ENCODE results near the gene MAP3K9.

Gene MAP3K9

GRCh38 chr14:70816525-70816924 lies 7.2 kb upstream of the MAP3K9 start:
- DNase-seq: no peak

GRCh38 chr14:70814466-70814865 lies 5.2 kb upstream of the MAP3K9 start:
- DNase-seq: no peak

- no peak for DNase-seq
Measured at GRCh38 chr14:70812124-70812818, 3.0 kb upstream of the MAP3K9 start.

GRCh38 chr14:70811578-70811977 lies 2.3 kb upstream of the MAP3K9 start:
- no peak for DNase-seq

- DNase-seq: no peak
Measured at GRCh38 chr14:70811050-70811449, 1.7 kb upstream of the MAP3K9 start.

GRCh38 chr14:70810621-70811020 lies 1.3 kb upstream of the MAP3K9 start:
- DNase-seq: no peak

- no peak for DNase-seq
Measured at GRCh38 chr14:70808416-70809224, 693 bp downstream of the MAP3K9 start.

- DNase-seq: no peak
Measured at GRCh38 chr14:70807898-70808415, 1.4 kb downstream of the MAP3K9 start.

GRCh38 chr14:70804556-70805162 lies 4.7 kb downstream of the MAP3K9 start:
- no peak for DNase-seq

GRCh38 chr14:70803321-70804310 lies 5.7 kb downstream of the MAP3K9 start:
- DNase-seq: no peak

- DNase-seq: no peak
Measured at GRCh38 chr14:70802379-70802778, 6.9 kb downstream of the MAP3K9 start.

- no peak for DNase-seq
Measured at GRCh38 chr14:70801836-70802235, 7.5 kb downstream of the MAP3K9 start.

- no peak for DNase-seq
Measured at GRCh38 chr14:70796551-70796950, 12.8 kb downstream of the MAP3K9 start.

GRCh38 chr14:70794294-70794693 lies 15.0 kb downstream of the MAP3K9 start:
- DNase-seq: no peak

- DNase-seq: no peak
Measured at GRCh38 chr14:70793637-70794036, 15.7 kb downstream of the MAP3K9 start.

- no peak for DNase-seq
Measured at GRCh38 chr14:70792939-70793338, 16.4 kb downstream of the MAP3K9 start.

- no peak for DNase-seq
Measured at GRCh38 chr14:70791971-70792370, 17.3 kb downstream of the MAP3K9 start.

GRCh38 chr14:70789961-70790360 lies 19.4 kb downstream of the MAP3K9 start:
- no peak for DNase-seq

- no peak for DNase-seq
Measured at GRCh38 chr14:70789361-70789760, 20.0 kb downstream of the MAP3K9 start.

- no peak for DNase-seq
Measured at GRCh38 chr14:70788898-70789297, 20.4 kb downstream of the MAP3K9 start.

GRCh38 chr14:70785556-70785955 lies 23.8 kb downstream of the MAP3K9 start:
- DNase-seq: no peak

- no peak for DNase-seq
Measured at GRCh38 chr14:70784886-70785285, 24.4 kb downstream of the MAP3K9 start.

Data from GOT3 (cell line).